Activated CD4-positive, alpha-beta memory T cell treated with anti-CD3 and anti-CD28 coated beads for 36 hours (primary cell): ENCODE measurements around the gene CSE1L. TPM values are rescaled to one million over a fixed set of nuclear protein-coding genes. Genes with fewer than 3 reads are reported as not detected.
"Not testable (repeated sequence)": the region's sequence is repeated elsewhere in the genome, so short reads cannot be mapped to it uniquely, and the experiment has no call there.

Experiments used
- CTCF ChIA-PET: fragments of 350-600 bp; sonication (Branson Sonifier 250); formaldehyde crosslinking; loops from one replicate; lab custom pipeline; 2021; ENCODE audit warnings: antibody characterized with exemption, inconsistent platforms; lab: Charles Lee
- POLR2A ChIA-PET: fragments of 350-600 bp; sonication (Branson Sonifier 250); formaldehyde crosslinking; loops from one replicate; lab custom pipeline; 2021; ENCODE audit warnings: antibody characterized with exemption; lab: Charles Lee
- DNase-seq: peaks from one replicate; pipeline ENCODE4 v3.0.0-alpha.2; 2020
- H3K27ac Mint-ChIP-seq: one replicate; pipeline ENCODE4 v1.8.0; 2021; ENCODE audit warnings: mixed read lengths
- H3K27me3 Mint-ChIP-seq: one replicate; pipeline ENCODE4 v1.8.0; 2021; ENCODE audit warnings: mixed read lengths
- H3K36me3 Mint-ChIP-seq: one replicate; pipeline ENCODE4 v1.8.0; 2021; ENCODE audit warnings: mixed read lengths
- H3K4me1 Mint-ChIP-seq: one replicate; pipeline ENCODE4 v1.8.0; 2021; ENCODE audit warnings: low read depth, mixed read lengths
- H3K4me3 Mint-ChIP-seq: one replicate; pipeline ENCODE4 v1.8.0; 2021; ENCODE audit warnings: mild to moderate bottlenecking, mixed read lengths
- H3K9me3 Mint-ChIP-seq: one replicate; pipeline ENCODE4 v1.8.0; 2021; ENCODE audit warnings: mixed read lengths
- intact Hi-C: fragments of 100-400 bp; cut with micrococcal nuclease; formaldehyde crosslinking; loops from one replicate; pipeline ENCODE4 v1.15.1; 2023
- total RNA-seq, 2 experiments: library from RNA; stranded (reverse); gene quantifications; one replicate each; pipeline ENCODE4 v1.2.3, GENCODE V29; 2021

The CSE1L gene
- total RNA-seq, 2 experiments from 2014 or later, result 107 to 109 TPM

GRCh38 chr20:49106328-49106727 is 60.2 kb downstream of the CSE1L start:
- DNase-seq, result no peak
- POLR2A ChIA-PET, result no interaction called here
- intact Hi-C loops, result no loop called here
- peaks cover 32% of the 10 kb centered on the region for H3K36me3 Mint-ChIP-seq
- no peaks in the 10 kb centered on the region for H3K27me3 Mint-ChIP-seq
- H3K9me3 Mint-ChIP-seq, result no peaks in the 10 kb centered on the region
- CTCF ChIA-PET, result interaction anchor here (1.0 to 1.4 kb wide), 2 partner anchors 11 to 111 kb away, joined by 3 to 4 read pairs; no protein-coding TSS in a partner anchor
- no peak overlapping the region for H3K27ac Mint-ChIP-seq
- H3K4me3 Mint-ChIP-seq, result no peak overlapping the region
- no peaks in the 10 kb centered on the region for H3K4me1 Mint-ChIP-seq

GRCh38 chr20:49110767-49111694 is 64.9 kb downstream of the CSE1L start:
- Mint-ChIP-seq H3K4me1 (no peaks in the 10 kb centered on the region), H3K27ac (no peak overlapping the region), H3K4me3 (no peak overlapping the region), H3K36me3 (peaks cover 34% of the 10 kb centered on the region), H3K27me3 (no peaks in the 10 kb centered on the region), H3K9me3 (no peaks in the 10 kb centered on the region)
- intact Hi-C loops, result no loop called here
- ChIA-PET POLR2A (interaction anchor here (0.6 kb wide), 2 partner anchors 13 to 23 kb away, joined by 4 read pairs; no protein-coding TSS in a partner anchor), CTCF (interaction anchor here (1.1 kb wide), 1 partner anchor 106 kb away, joined by 3 read pairs; no protein-coding TSS in a partner anchor)
- no peak for DNase-seq

- H3K9me3 Mint-ChIP-seq, result no peaks in the 10 kb centered on the region
- H3K4me3 Mint-ChIP-seq, result no peak overlapping the region
- H3K27ac Mint-ChIP-seq, result peak overlapping the region; percentile 44
- ChIA-PET POLR2A (interaction anchor here (0.7 kb wide), 1 partner anchor 169 kb away, joined by 3 read pairs; no protein-coding TSS in a partner anchor), CTCF (interaction anchor here (0.6 to 1.1 kb wide), 2 partner anchors 104 to 115 kb away, joined by 3 read pairs; no protein-coding TSS in a partner anchor)
- H3K27me3 Mint-ChIP-seq, result no peaks in the 10 kb centered on the region
- DNase-seq, result no peak
- H3K4me1 Mint-ChIP-seq, result no peaks in the 10 kb centered on the region
- H3K36me3 Mint-ChIP-seq, result peaks cover 46% of the 10 kb centered on the region
- intact Hi-C loops, result no loop called here
These were observed 66.6 kb downstream of the CSE1L start for GRCh38 chr20:49112596-49113274.

- no peak for DNase-seq
- ChIA-PET POLR2A (no interaction called here), CTCF (interaction anchor here (2.1 kb wide), 1 partner anchor 101 kb away, joined by 6 read pairs; no protein-coding TSS in a partner anchor)
- Mint-ChIP-seq H3K36me3 (peaks cover 61% of the 10 kb centered on the region), H3K9me3 (no peaks in the 10 kb centered on the region), H3K4me1 (no peaks in the 10 kb centered on the region), H3K27me3 (no peaks in the 10 kb centered on the region), H3K4me3 (no peak overlapping the region), H3K27ac (no peak overlapping the region)
- intact Hi-C loops, result no loop called here
These were observed 69.5 kb downstream of the CSE1L start for GRCh38 chr20:49115564-49115963.

- POLR2A ChIA-PET, result interaction anchor here (0.6 kb wide), 1 partner anchor 413 kb away, joined by 3 read pairs; no protein-coding TSS in a partner anchor
- Mint-ChIP-seq H3K9me3 (no peaks in the 10 kb centered on the region), H3K27ac (no peak overlapping the region), H3K4me1 (no peaks in the 10 kb centered on the region), H3K27me3 (no peaks in the 10 kb centered on the region), H3K4me3 (no peak overlapping the region), H3K36me3 (peaks cover 57% of the 10 kb centered on the region)
- intact Hi-C loops, result no loop called here
- no peak for DNase-seq
- CTCF ChIA-PET, result interaction anchor here (0.7 to 1.9 kb wide), 2 partner anchors 94 to 99 kb away, joined by 3 to 14 read pairs; no protein-coding TSS in a partner anchor
These were observed 72.2 kb downstream of the CSE1L start for GRCh38 chr20:49118307-49118706.

GRCh38 chr20:49119988-49120387 is 73.9 kb downstream of the CSE1L start:
- Mint-ChIP-seq H3K27me3 (no peaks in the 10 kb centered on the region), H3K27ac (no peak overlapping the region), H3K4me3 (no peak overlapping the region), H3K4me1 (no peaks in the 10 kb centered on the region), H3K36me3 (peaks cover 60% of the 10 kb centered on the region), H3K9me3 (no peaks in the 10 kb centered on the region)
- ChIA-PET CTCF (interaction anchor here (2.6 to 2.9 kb wide), 2 partner anchors 13 to 97 kb away, joined by 9 to 12 read pairs; no protein-coding TSS in a partner anchor), POLR2A (no interaction called here)
- no peak for DNase-seq
- intact Hi-C loops, result no loop called here

- no peaks in the 10 kb centered on the region for H3K4me1 Mint-ChIP-seq
- intact Hi-C loops, result no loop called here
- no peak overlapping the region for H3K4me3 Mint-ChIP-seq
- POLR2A ChIA-PET, result no interaction called here
- H3K9me3 Mint-ChIP-seq, result no peaks in the 10 kb centered on the region
- H3K27me3 Mint-ChIP-seq, result no peaks in the 10 kb centered on the region
- no peak for DNase-seq
- CTCF ChIA-PET, result interaction anchor here (1.4 kb wide), 1 partner anchor 94 kb away, joined by 3 read pairs; no protein-coding TSS in a partner anchor
- no peak overlapping the region for H3K27ac Mint-ChIP-seq
- H3K36me3 Mint-ChIP-seq, result peaks cover 52% of the 10 kb centered on the region
These were observed 76.8 kb downstream of the CSE1L start for GRCh38 chr20:49122920-49123319.

- no peak overlapping the region for H3K4me3 Mint-ChIP-seq
- H3K4me1 Mint-ChIP-seq, result no peaks in the 10 kb centered on the region
- no peaks in the 10 kb centered on the region for H3K9me3 Mint-ChIP-seq
- ChIA-PET POLR2A (interaction anchor here (0.6 kb wide), 1 partner anchor 13 kb away, joined by 4 read pairs; no protein-coding TSS in a partner anchor), CTCF (interaction anchor here (3.0 kb wide), 1 partner anchor 92 kb away, joined by 14 read pairs; no protein-coding TSS in a partner anchor)
- intact Hi-C loops, result no loop called here
- peaks cover 43% of the 10 kb centered on the region for H3K36me3 Mint-ChIP-seq
- H3K27ac Mint-ChIP-seq, result no peak overlapping the region
- no peaks in the 10 kb centered on the region for H3K27me3 Mint-ChIP-seq
- DNase-seq, result no peak
These were observed 77.9 kb downstream of the CSE1L start for GRCh38 chr20:49123982-49124381.

GRCh38 chr20:49132995-49133478 is 86.9 kb downstream of the CSE1L start:
- H3K4me1 Mint-ChIP-seq, result no peaks in the 10 kb centered on the region
- no peak for DNase-seq
- peaks cover 23% of the 10 kb centered on the region for H3K36me3 Mint-ChIP-seq
- H3K27ac Mint-ChIP-seq, result no peak overlapping the region
- intact Hi-C loops, result loop anchor here (1.0 to 2.0 kb wide), 3 partner anchors 34 to 84 kb away; no protein-coding TSS in a partner anchor
- H3K27me3 Mint-ChIP-seq, result no peaks in the 10 kb centered on the region
- H3K4me3 Mint-ChIP-seq, result no peak overlapping the region
- POLR2A ChIA-PET, result interaction anchor here (1.6 kb wide), 1 partner anchor 10 kb away, joined by 4 read pairs; no protein-coding TSS in a partner anchor
- CTCF ChIA-PET, result interaction anchor here (0.6 to 7.5 kb wide), 24 partner anchors 11 to 145 kb away, joined by 3 to 237 read pairs (median 5); partner anchors contain the start of genes DDX27 and STAU1
- H3K9me3 Mint-ChIP-seq, result no peaks in the 10 kb centered on the region

- Mint-ChIP-seq H3K9me3 (no peaks in the 10 kb centered on the region), H3K36me3 (peaks cover 21% of the 10 kb centered on the region), H3K27me3 (no peaks in the 10 kb centered on the region), H3K4me1 (no peaks in the 10 kb centered on the region), H3K27ac (no peak overlapping the region), H3K4me3 (no peak overlapping the region)
- POLR2A ChIA-PET, result interaction anchor here (1.6 kb wide), 1 partner anchor 9 kb away, joined by 4 read pairs; no protein-coding TSS in a partner anchor
- no peak for DNase-seq
- CTCF ChIA-PET, result interaction anchor here (1.0 to 7.5 kb wide), 15 partner anchors 10 to 123 kb away, joined by 3 to 237 read pairs (median 8); partner anchors contain the start of gene DDX27
- intact Hi-C loops, result loop anchor here (1.0 to 2.0 kb wide), 3 partner anchors 33 to 84 kb away; no protein-coding TSS in a partner anchor
These were observed 87.5 kb downstream of the CSE1L start for GRCh38 chr20:49133571-49133970.

GRCh38 chr20:49134797-49135196 is 88.7 kb downstream of the CSE1L start:
- H3K27me3 Mint-ChIP-seq, H3K9me3 Mint-ChIP-seq, DNase-seq, POLR2A ChIA-PET, intact Hi-C loops, H3K4me1 Mint-ChIP-seq, H3K27ac Mint-ChIP-seq, H3K4me3 Mint-ChIP-seq: not testable (repeated sequence)
- H3K36me3 Mint-ChIP-seq, result peaks cover 21% of the 10 kb centered on the region
- CTCF ChIA-PET, result interaction anchor here (0.6 to 7.5 kb wide), 2 partner anchors 26 to 82 kb away, joined by 3 to 237 read pairs; partner anchors contain the start of gene DDX27
